HCT116 (cell line): ENCODE results near the gene IQCH. TPM values are rescaled to one million over a fixed set of nuclear protein-coding genes. Genes with fewer than 3 reads are reported as not detected.

Source experiments
- ATAC-seq: fragments of 200-7000 bp; cut with Tn5 transposase; 2 replicates; pipeline ENCODE4 v1.9.1; 2020; ENCODE audit warnings: mild to moderate bottlenecking, moderate library complexity
- BruUV-seq: library from RNA; stranded (reverse); fragments of 400-500 nt; replicated peaks from 2 replicates; lab custom pipeline; 2021; lab: Mats Ljungman, UMichigan
- CTCF ChIA-PET: fragments of 300-600 bp; sonication (Branson Sonifier 250); formaldehyde crosslinking; loops from one replicate; lab custom pipeline; 2021; ENCODE audit warnings: antibody characterized with exemption; lab: Charles Lee
- POLR2A ChIA-PET: fragments of 300-600, 350-600 bp; sonication (Branson Sonifier 250); formaldehyde crosslinking; loops from one replicate; lab custom pipeline; 2021; ENCODE audit warnings: antibody characterized with exemption; lab: Charles Lee
- RAD21 ChIA-PET, 2 experiments: fragments of 300-600 bp; sonication (Branson Sonifier 250); formaldehyde crosslinking; loops; one replicate each; lab custom pipeline; 2023; ENCODE audit warnings: low total read pairs in 2 of 2; ENCODE audit not compliant: uncharacterized antibody in 2 of 2, unreplicated experiment in 2 of 2, low non-redundant PET in 1 of 2; lab: Charles Lee
- DNase-seq: peaks from one replicate; pipeline ENCODE4 v3.0.0-alpha.2; 2010; ENCODE audit warnings: low read depth, low spot score
- H2AFZ ChIP-seq: fragments of 200-600 bp; shearing (Covaris generic), sonication (generic); 2 replicates; pipeline ENCODE4 v1.6.1; 2017; ENCODE audit warnings: low read depth, mixed run types, mixed read lengths, antibody characterized with exemption, low read length; ENCODE audit not compliant: poor library complexity, severe bottlenecking
- H3K27ac ChIP-seq: 2 replicates; pipeline ENCODE4 v1.5.1; 2012; ENCODE audit warnings: low read depth, low read length
- H3K27me3 ChIP-seq: fragments of 200-600 bp; sonication (generic); 2 replicates; pipeline ENCODE4 v1.6.1; 2016; ENCODE audit warnings: mixed run types, low read length, mixed read lengths; ENCODE audit not compliant: insufficient read depth
- H3K36me3 ChIP-seq, 2 experiments: fragments of 200-500 bp in 1 of 2; fragments of 200-600 bp in 1 of 2; sonication (Bioruptor generic) in 1 of 2; sonication (generic) in 1 of 2; 2 replicates each; pipeline versions ENCODE4 v1.5.1 to v1.6.1; 2014 to 2016; ENCODE audit warnings: low read length in 2 of 2, inconsistent platforms in 1 of 2, mixed read lengths in 1 of 2, mixed run types in 1 of 2; ENCODE audit not compliant: insufficient read depth in 2 of 2, control insufficient read depth in 1 of 2
- H3K4me1 ChIP-seq, 2 experiments: fragments of 200-600 bp in 1 of 2; sonication (generic) in 1 of 2; 2 replicates each; pipeline versions ENCODE4 v1.5.1 to v1.6.1; 2012 to 2017; ENCODE audit warnings: low read length in 2 of 2, inconsistent platforms in 1 of 2, mild to moderate bottlenecking in 1 of 2, mixed read lengths in 1 of 2, mixed run types in 1 of 2, moderate library complexity in 1 of 2; ENCODE audit not compliant: insufficient read depth in 2 of 2, control insufficient read depth in 1 of 2
- H3K4me2 ChIP-seq: fragments of 200-600 bp; sonication (generic); 2 replicates; pipeline ENCODE4 v1.6.1; 2017; ENCODE audit warnings: mixed run types, low read length, mixed read lengths
- H3K4me3 ChIP-seq, 2 experiments: fragments of 200-600 bp in 1 of 2; sonication (generic) in 1 of 2; replicated peaks in 1 of 2; 2 replicates each; pipeline ENCODE4 v1.5.1; 2011 to 2016; ENCODE audit warnings: low read length in 2 of 2, control low read depth in 1 of 2, low read depth in 1 of 2, mild to moderate bottlenecking in 1 of 2, mixed read lengths in 1 of 2, mixed run types in 1 of 2
- H3K79me2 ChIP-seq: fragments of 200-600 bp; sonication (generic); 2 replicates; pipeline ENCODE4 v1.6.1; 2017; ENCODE audit warnings: mild to moderate bottlenecking, mixed run types, low read length, moderate library complexity, mixed read lengths; ENCODE audit not compliant: insufficient read depth
- H3K9ac ChIP-seq: fragments of 200-600 bp; sonication (generic); 2 replicates; pipeline ENCODE4 v1.6.1; 2016; ENCODE audit warnings: low read length, mixed read lengths
- H3K9me2 ChIP-seq: fragments of 200-600 bp; sonication (generic), shearing (Covaris generic); 2 replicates; pipeline ENCODE4 v1.6.1; 2017; ENCODE audit warnings: mixed run types, mild to moderate bottlenecking, moderate library complexity; ENCODE audit not compliant: insufficient read depth
- H3K9me3 ChIP-seq, 2 experiments: fragments of 200-500 bp in 1 of 2; fragments of 200-600 bp in 1 of 2; sonication (Bioruptor generic) in 1 of 2; sonication (generic) in 1 of 2; 2 replicates each; pipeline ENCODE4 v1.6.1; 2014 to 2017; ENCODE audit warnings: low read length in 2 of 2, mixed read lengths in 2 of 2, inconsistent platforms in 1 of 2, low read depth in 1 of 2, mild to moderate bottlenecking in 1 of 2, mixed run types in 1 of 2, moderate library complexity in 1 of 2; ENCODE audit not compliant: control insufficient read depth in 1 of 2, insufficient read depth in 1 of 2
- H4K20me1 ChIP-seq: fragments of 200-600 bp; sonication (generic), shearing (Covaris generic); 2 replicates; pipeline ENCODE4 v1.6.1; 2017; ENCODE audit warnings: mixed run types, mild to moderate bottlenecking, moderate library complexity; ENCODE audit not compliant: insufficient read depth
- ATF3 ChIP-seq: IDR thresholded peaks from 2 replicates; pipeline ENCODE4 v1.6.1; 2012
- CEBPB ChIP-seq: IDR thresholded peaks from 2 replicates; pipeline ENCODE4 v1.6.1; 2012; ENCODE audit warnings: low read depth
- CTCF ChIP-seq, 3 experiments: fragments of 200-600 bp in 1 of 3; sonication (generic) in 1 of 3; IDR thresholded peaks in 2 of 3; conservative IDR thresholded peaks in 1 of 3; 2 replicates each; pipeline ENCODE4 v1.5.1; 2012 to 2017; ENCODE audit warnings: low read depth in 2 of 3, low read length in 2 of 3, antibody characterized with exemption in 1 of 3, borderline replicate concordance in 1 of 3, control low read depth in 1 of 3, mild to moderate bottlenecking in 1 of 3, mixed read lengths in 1 of 3, mixed run types in 1 of 3, moderate library complexity in 1 of 3; ENCODE audit not compliant: insufficient read depth in 1 of 3
- JUND ChIP-seq: IDR thresholded peaks from 2 replicates; pipeline ENCODE4 v1.6.1; 2012
- MAX ChIP-seq: IDR thresholded peaks from 2 replicates; pipeline ENCODE4 v1.6.1; 2012
- SP1 ChIP-seq: IDR thresholded peaks from 2 replicates; pipeline ENCODE4 v1.6.1; 2012; ENCODE audit warnings: low read depth
- SRF ChIP-seq: IDR thresholded peaks from 2 replicates; pipeline ENCODE4 v1.6.1; 2012; ENCODE audit warnings: low read depth
- TCF7L2 ChIP-seq: IDR thresholded peaks from 2 replicates; pipeline ENCODE4 v1.7.0; 2011; ENCODE audit warnings: borderline replicate concordance, inconsistent platforms; ENCODE audit not compliant: insufficient read depth, insufficient read length; ENCODE audit errors: extremely low read depth
- ZBTB33 ChIP-seq: IDR thresholded peaks from 2 replicates; pipeline ENCODE4 v1.6.1; 2011; ENCODE audit warnings: mild to moderate bottlenecking, low read length, moderate library complexity; ENCODE audit not compliant: insufficient replicate concordance; ENCODE audit errors: extremely low read depth
- ZFX ChIP-seq: fragments of 450-650 bp; IDR thresholded peaks from 2 replicates; pipeline ENCODE4 v1.6.1; 2017
- intact Hi-C: fragments of 100-400 bp; cut with micrococcal nuclease; formaldehyde crosslinking; loops from 2 replicates; pipeline ENCODE4 v1.10.0; 2022
- total RNA-seq: library from RNA; stranded (reverse); gene quantifications from one replicate; pipeline ENCODE4 v1.2.1, GENCODE V29; 2021; ENCODE audit not compliant: unreplicated experiment

The IQCH gene
- total RNA-seq, 1 experiment from 2014 or later: 4.6 TPM

GRCh38 chr15:67549736-67550135 is 295.1 kb downstream of the IQCH start:
- ATAC-seq: no peak
- no peak overlapping the region for H3K9ac ChIP-seq
- ChIA-PET CTCF (no interaction called here), POLR2A (no interaction called here), RAD21 (no interaction called here)
- no peak overlapping the region for H3K27ac ChIP-seq
- H3K36me3 ChIP-seq: no peaks in the 10 kb centered on the region
- no peaks in the 10 kb centered on the region for H3K4me1 ChIP-seq
- intact Hi-C loops: no loop called here
- no peak for DNase-seq
- no peak overlapping the region for H2AFZ ChIP-seq
- no peaks in the 10 kb centered on the region for H3K9me2 ChIP-seq
- H3K4me2 ChIP-seq: no peak overlapping the region
- H3K79me2 ChIP-seq: no peaks in the 10 kb centered on the region
- no peaks in the 10 kb centered on the region for H4K20me1 ChIP-seq
- no peaks in the 10 kb centered on the region for H3K9me3 ChIP-seq
- TF ChIP-seq CEBPB (no peak), SRF (no peak), SP1 (no peak)
- BruUV-seq: no TSS peak
- no peak overlapping the region for H3K4me3 ChIP-seq
- H3K27me3 ChIP-seq: no peaks in the 10 kb centered on the region

GRCh38 chr15:67550522-67550921 is 295.9 kb downstream of the IQCH start:
- no peaks in the 10 kb centered on the region for H3K27me3 ChIP-seq
- H3K79me2 ChIP-seq: no peaks in the 10 kb centered on the region
- H3K9me2 ChIP-seq: no peaks in the 10 kb centered on the region
- H4K20me1 ChIP-seq: no peaks in the 10 kb centered on the region
- H3K27ac ChIP-seq: no peak overlapping the region
- H3K9me3 ChIP-seq: no peaks in the 10 kb centered on the region
- no peak overlapping the region for H3K4me2 ChIP-seq
- no peak overlapping the region for H2AFZ ChIP-seq
- CTCF ChIA-PET: no interaction called here
- H3K4me1 ChIP-seq: no peaks in the 10 kb centered on the region
- no peak overlapping the region for H3K9ac ChIP-seq
- intact Hi-C loops: no loop called here
- TF ChIP-seq ZFX (no peak), JUND (no peak), SP1 (no peak), TCF7L2 (no peak), CTCF (IDR thresholded peaks at IDR 0.05 in 2 of 3, conservative IDR thresholded peaks at IDR 0.05 in 1 of 3; ENCODE audit: borderline replicate concordance in 1 of 3, insufficient read depth in 1 of 3, low read depth in 2 of 3, low read length in 2 of 3) (no peak), ZBTB33 (no peak), MAX (no peak), ATF3 (no peak)
- DNase-seq (no peak), ATAC-seq (no peak)
- POLR2A ChIA-PET: no interaction called here
- no peaks in the 10 kb centered on the region for H3K36me3 ChIP-seq
- RAD21 ChIA-PET: no interaction called here
- H3K4me3 ChIP-seq: no peak overlapping the region
- BruUV-seq: no TSS peak
